HG03039 (cell line): ENCODE measurements around the gene LRP1B.
"Not testable (repeated sequence)": the region's sequence is repeated elsewhere in the genome, so short reads cannot be mapped to it uniquely, and the experiment has no call there.

ENCODE experiments used
- ATAC-seq: cut with Tn5 transposase; IDR thresholded peaks from one replicate; pipeline ENCODE4 v1.9.1; 2021; ENCODE audit warnings: mild to moderate bottlenecking, moderate library complexity; ENCODE audit not compliant: unreplicated experiment

LRP1B gene

GRCh38 chr2:140596447-140596846, 1534.4 kb downstream of the LRP1B start:
- no peak for ATAC-seq

DNA sequence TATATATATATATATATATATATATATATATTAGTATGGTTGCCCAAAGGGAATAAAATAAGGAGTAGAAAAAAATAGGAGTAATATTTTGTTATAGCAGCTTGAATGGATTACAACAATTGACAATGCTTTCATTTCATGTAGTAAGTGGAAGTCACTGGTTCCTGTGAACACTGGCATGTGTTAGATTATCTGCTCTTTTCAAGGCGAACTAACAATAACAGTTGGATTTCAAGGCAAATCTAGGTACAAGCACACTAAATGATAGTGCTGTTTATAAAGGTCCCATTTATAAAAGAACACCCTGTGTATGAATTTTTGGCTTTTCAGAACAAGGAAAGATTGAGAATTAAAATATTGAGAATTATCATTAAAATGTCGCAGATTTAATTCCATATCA, 1535.7 kb downstream of the LRP1B start:
- ATAC-seq: no peak

- ATAC-seq: no peak
Observed at GRCh38 chr2:140593132-140593531, 1537.7 kb downstream of the LRP1B start.

- ATAC-seq: no peak
Observed at GRCh38 chr2:140589696-140590095, 1541.1 kb downstream of the LRP1B start.

- ATAC-seq: no peak
Observed at GRCh38 chr2:140589273-140589672, 1541.5 kb downstream of the LRP1B start.

DNA sequence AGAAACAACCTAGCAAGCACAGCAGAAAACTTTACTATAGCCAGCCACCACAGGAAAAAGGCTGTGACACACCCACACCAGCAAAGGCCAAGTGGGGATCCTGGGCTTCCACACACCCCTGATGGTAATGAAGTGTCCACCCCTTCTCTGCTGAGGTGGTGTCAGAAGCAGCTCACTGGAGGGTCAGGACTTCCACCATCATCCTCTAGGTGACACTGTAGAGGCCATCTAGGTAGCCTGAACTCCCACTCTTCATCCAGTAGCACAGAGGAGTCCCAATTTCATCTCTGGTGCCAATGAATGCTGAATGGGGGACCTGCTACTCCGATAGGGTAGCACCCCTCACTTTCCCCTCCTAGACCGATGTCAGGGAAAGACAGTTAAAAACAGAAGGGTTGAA, 1544.4 kb downstream of the LRP1B start:
- ATAC-seq: peak; percentile 95

- ATAC-seq: no peak
Observed at GRCh38 chr2:140585016-140585415, 1545.8 kb downstream of the LRP1B start.

GRCh38 chr2:140584471-140584870, 1546.3 kb downstream of the LRP1B start:
- no peak for ATAC-seq

DNA sequence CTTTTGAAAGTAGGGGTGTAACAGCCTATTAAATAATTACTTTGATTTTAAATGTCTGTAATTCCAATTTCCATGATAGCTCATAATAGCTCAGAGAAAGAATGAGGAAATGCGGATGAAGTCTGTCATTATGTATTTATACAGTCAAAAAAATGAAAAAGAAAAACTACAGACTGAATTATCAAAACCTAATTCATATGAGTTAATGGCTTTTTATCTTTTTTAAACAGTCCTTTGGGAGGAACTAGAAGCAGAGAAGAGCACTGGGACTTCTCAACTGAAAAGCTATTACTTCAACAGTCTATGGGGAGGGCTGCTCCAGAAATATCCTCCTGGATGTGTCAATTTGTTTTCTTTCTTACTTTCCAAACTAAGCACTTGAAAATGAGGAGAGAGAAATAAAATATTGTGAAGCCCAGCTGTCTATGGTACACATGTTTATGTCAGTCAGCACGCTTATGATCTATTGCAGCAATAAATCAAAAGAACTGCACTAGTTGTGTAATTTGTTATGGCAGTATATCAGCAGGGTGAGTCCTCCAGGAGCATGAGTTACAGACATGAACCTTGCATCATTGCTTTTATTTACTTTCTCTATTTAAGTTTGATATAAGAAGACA, 1550.2 kb downstream of the LRP1B start:
- ATAC-seq: no peak

- no peak for ATAC-seq
Observed at GRCh38 chr2:140577453-140577852, 1553.4 kb downstream of the LRP1B start.

DNA sequence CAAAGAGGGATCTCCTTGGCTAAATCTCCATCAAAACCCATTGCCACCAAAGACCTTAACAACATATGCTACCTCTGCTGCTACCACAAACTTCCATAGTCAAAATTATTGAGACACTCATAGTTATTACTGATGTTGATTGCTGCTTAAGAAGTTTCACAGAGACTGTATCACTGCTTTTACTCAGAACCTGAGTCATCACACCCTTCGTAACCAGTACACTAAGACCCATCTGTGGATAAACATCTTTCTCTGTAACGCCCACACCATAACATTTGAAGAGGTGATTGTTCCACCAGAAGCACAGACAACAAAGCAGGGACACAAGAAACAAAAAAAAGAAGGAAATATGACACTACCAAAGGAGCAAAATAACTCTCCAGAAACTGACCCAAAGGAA, 1563.1 kb downstream of the LRP1B start:
- no peak for ATAC-seq

DNA sequence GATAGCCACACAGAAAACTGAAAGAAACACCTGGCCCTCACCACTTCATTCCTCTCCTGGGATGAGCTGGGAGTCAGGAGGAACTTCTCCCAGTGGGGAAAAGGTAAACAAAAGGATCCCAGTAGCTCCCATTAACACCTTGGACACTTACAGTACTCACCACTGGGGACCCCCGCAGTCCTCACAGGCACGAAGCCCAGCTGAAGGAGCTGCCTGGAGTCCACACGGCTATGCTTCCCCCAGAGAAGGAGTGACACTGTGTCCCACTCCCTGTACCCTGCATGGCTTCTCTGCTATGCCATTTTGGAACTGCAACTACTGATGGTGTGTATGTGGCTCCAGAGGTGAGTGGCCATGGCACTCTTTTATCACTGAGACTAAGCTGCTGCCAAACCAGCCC, 1565.1 kb downstream of the LRP1B start:
- no peak for ATAC-seq

GRCh38 chr2:140555701-140556100, 1575.1 kb downstream of the LRP1B start:
- ATAC-seq: no peak

DNA sequence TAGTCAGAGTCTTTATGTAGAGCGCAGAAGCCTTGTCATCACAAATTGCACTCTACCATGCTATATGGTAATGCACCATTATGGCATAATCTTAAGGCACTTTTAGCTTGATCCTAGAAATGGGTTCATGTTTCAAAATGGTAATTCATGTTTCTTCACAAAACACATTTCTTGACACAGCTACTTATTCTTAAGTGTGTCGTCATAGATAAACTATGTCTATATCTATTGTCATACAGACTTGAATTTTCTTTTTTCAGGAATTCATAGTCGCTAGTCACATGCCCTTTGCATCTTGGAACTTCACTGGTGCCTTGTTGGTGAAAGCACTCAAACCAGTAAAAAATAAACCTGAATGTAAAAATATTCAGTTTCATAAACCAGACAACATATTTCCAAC, 1578.2 kb downstream of the LRP1B start:
- no peak for ATAC-seq

DNA sequence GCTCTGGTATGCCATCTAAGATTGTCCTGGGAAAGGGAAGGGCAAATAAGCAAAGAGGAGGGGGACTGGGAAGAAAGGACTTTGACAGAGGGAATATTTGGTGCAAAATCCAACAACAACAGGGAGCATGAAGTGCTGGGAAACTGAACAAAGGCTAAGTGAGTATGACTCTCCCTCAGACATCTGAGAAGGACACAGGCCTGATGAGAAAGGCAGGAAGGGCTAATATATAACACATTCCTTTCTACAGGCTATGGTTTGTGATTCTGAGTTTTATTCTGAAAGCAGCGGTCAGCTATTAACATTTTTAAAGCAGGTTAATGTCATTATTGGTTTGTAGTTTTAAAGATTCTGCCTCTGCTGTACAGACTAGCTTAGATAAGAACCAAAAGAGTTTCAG, 1579.5 kb downstream of the LRP1B start:
- no peak for ATAC-seq

DNA sequence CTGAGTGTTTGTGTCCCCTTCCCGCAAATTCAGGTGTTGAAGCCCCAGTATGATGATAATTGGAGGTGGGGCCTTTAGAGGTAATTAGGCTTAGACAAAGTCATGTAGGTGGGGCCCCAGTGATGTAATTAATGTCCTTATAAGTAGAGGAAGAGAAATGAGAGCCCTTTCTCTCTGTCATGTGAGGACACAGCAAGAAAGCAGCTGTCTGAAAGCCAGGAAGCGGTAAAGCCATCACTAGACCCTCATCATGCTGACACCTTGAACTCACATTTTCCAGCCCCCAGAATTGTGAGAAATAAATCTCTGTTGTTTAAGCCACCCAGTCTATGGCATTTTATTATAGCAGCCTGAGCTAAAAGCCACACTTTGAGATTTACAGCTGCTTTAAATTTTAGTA, 1580.0 kb downstream of the LRP1B start:
- no peak for ATAC-seq

DNA sequence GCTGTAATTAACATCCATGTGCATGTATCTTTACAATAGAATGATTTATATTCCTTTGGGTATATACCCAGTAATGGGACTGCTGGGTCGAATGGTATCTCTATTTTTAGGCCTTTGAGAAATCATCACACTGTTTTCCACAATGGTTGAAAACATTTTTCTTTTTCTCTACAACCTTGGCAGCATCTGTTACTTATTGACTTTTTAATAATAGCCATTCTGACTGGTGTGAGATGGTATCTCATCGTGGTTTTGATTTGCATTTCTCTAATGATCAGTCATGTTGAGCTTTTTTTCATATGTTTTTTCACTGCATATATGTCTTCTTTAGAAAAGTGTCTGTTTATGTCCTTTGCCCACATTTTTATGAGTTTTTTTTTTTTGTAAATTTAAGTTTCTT, 1586.0 kb downstream of the LRP1B start:
- ATAC-seq: not testable (repeated sequence)

DNA sequence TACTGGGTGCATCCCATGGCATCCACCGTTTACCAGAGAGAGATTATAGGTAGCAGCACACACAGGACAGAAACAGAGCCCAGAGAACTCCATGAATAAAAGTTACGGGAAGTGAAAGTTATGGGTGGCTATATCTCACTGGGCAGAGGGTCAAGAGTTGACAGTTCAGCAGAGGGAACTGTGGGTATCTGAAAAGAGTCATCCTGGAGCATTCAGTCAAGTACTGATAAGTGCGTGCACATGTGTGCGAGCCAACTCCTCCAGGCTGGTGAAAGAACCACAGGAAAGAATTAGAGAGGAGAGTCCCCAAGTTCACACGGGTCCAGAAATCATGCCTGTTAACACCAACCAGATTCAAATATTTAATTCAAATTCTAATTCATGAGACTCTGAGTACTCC, 1588.2 kb downstream of the LRP1B start:
- no peak for ATAC-seq

DNA sequence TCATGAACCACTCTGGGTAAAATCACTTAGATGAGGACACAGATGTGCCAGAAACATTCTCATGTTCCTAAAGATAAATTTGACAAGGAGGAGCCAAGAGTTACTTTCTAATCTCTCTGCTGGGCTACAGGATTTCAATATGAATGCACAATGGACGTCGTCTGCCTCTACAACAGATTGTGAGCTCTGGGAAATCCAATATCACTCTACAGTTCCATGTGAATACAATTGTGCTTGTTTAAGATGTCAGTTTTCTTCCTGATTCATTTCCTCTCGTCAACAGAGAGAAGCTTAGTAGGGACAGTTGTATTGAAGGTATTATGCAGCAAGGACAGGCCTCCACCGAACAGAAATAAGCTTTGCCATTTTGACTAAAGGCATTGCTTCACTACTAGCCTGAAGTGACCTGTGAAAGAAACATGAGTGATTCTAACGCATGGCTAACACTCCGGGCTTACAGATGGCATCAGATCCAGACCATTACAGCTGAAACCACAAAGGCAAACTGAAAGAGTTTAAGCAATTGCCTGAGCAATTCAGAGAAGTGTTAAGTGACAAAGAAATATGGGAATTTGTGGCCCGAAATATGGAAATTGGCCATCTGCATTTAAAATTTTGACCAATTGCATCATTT, 1591.5 kb downstream of the LRP1B start:
- no peak for ATAC-seq

DNA sequence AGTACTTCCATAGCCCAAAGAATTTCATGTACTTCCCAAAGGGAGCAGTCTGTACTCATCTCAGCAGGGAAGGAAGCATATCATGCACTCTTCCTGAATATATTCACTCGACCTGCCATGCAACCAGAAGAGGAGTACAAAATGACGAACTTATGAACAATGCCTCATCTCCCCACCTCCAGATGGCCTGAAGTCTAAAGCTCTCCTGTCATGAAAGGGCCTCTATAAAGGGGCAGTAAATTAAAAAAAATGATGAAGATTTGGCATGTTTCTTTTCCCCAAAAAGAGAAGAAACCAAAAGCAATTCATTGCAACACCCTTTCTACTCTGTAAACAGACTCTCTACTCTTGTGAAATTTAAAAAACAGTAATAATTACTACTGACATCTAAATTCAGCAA, 1601.1 kb downstream of the LRP1B start:
- no peak for ATAC-seq

DNA sequence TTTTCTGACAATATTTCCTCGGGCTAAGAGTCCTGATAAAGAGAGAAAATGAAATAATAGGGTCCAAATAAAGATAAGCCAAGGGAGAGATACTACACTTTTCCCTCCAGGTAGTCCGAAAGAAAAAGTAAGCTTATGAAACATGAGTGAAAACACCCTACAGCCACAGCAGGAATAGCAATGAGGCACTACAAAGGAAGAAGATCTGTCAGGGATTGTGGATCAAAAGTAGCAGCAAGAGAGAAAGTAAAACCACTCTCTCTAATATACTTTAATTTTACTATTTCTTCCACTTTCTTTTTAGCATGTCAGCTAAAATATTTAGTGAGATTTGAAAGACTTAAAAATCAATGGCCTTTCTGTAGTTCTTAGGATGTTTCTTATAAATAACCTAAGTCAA, 1601.8 kb downstream of the LRP1B start:
- ATAC-seq: no peak

DNA sequence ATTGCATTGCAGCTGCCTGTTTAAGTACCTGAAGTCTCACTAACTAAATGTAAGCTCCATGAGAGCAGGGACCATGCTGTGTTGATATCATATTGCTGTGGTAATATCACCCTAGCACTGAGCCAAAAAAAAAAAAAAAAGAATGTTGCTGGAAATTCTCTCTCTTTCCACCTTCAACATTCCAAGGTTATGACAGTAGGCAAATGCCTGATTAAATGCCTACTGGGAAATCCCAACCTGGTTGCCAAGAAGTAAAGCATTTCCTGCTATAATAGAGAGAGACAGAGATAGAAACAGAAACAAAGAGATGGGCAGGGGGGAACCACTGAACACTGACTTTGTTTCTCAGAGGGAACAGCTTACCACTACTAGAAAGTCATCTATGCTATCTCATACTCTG, 1604.2 kb downstream of the LRP1B start:
- ATAC-seq: no peak

- no peak for ATAC-seq
Observed at GRCh38 chr2:140512106-140512505, 1618.7 kb downstream of the LRP1B start.
